ENCODE data around the gene CENPP. TPM values are rescaled to one million over a fixed set of nuclear protein-coding genes. Genes with fewer than 3 reads are reported as not detected.

The CENPP gene
- 1.7 and 2.2 TPM in 2 replicates for total RNA-seq

DNA sequence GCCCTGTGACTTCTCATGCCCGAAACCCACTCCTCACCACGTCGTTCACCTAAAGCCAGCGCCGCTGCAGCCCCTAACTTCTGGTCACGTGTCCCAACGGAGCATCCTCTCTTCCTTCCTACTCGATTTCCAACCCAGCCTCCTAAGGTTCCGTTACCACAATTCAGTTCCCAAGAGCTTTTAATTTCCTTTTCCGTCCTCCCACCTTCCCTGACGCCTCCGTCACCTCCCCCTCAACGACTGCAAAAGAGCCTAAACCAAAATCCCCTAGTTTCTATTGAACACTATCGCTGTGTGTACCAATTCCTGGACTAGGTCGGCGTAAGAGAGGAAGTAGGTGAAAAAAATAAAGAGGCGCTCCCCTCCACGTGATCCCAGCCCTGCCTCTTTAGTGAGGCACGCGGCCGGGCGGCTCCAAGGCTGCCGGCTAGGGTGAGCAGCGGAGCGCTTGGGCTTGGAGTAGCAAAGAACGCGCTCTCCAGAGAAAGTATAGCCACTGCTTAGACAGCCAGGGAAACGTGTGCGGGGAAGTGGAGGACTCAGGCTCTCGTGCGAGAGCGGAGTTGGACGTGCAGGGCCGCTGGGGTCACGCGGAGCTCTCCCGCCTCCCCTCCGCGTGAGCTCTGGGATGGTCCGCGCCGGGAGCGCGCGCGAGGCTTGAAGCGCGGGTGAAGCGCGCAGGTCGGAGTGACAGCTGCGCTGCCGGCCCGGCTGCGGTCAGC is at the start of gene CENPP, which contains the start of gene NOL8:
TSS of gene CENPP (plus strand) at position 685 of the 722 bp plus-strand sequence.
TSS of gene NOL8 (minus strand) at position 82 of the 722 bp plus-strand sequence. CDS start 1,189 bp downstream, outside the sequence.

DNA sequence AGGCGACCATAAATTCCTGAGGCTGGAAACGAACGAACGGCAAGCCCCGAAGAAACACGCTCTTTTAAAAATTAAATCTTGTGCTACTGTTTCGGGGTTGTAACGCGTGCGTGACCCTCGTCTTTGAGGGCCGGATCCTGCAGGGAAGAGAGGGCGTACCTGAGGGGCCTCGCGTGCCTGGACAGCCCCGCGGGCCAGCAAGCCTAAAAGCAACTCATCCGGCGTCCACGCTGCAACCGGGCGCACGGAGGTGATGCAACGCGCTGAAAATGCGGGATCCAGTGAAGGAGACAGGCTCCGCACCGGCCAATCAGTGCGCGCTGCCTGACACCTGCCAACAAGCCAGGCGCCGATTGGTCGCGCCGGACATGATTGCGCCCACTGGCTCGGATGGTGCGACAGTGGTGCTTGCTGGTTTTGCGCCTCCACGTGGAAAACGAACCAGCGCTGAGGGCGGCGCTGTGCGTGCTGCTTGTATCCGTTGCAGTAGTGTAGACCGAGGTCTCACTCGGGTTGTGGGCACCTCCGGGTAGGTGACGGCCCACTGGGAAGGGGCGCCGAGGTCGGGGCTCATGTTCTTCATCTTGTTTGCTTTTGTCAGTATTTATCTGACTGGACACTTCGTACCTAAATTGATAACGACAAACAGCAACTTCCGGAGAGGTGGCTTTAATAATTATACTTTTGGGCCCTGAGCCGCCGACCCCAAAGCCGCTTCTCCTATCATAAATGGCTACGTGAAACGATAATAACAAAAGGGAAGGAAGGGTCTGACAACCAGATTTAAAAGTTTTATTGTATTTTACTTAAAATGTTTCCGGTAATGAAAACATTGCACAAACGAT is 32.1 kb upstream of the CENPP start, which contains the start of gene IARS1:
TSS of gene IARS1 (minus strand) at position 246 of the 845 bp plus-strand sequence. CDS start 4,278 bp downstream, outside the sequence.

DNA sequence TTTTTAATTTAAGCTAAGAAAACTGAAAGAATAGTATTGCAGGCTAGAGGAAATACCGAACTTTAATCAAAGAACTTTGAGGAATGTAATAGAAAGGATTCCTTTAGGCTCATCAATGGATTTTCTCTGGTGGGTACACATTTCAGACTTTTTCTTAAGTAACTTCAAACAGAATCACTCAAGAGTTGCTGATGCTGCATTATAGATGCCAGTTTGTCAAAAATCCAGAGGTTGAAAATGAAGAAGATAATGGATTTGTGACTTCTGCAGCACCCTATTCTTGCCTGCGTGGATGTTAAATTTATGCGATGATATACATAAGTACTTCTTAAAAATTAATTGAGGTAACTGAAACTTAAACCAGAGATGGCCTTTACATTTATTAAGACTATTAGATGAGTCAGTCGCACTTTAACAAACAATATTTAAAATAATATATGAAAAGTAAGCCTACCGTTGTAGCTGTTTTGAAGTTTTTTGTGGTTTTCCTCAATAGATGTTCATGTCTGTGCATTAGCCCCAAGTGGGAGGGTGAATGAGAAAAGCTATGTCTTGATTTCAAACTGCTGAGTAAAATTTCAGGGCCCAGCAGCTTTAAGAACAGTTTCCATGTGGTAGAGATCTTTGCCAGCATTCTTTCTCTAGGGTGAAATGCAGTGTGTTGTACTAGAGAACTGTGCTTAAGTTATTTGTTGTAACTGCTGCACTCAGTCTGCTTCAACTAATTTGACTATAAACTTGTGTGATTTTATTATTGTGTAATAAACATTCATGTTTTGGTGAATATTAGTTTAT is 78.5 kb downstream of the CENPP start, which contains the start of gene OGN:
TSS of gene OGN (minus strand) at position 537 of the 795 bp plus-strand sequence. CDS start 1,171 bp downstream, outside the sequence.

DNA sequence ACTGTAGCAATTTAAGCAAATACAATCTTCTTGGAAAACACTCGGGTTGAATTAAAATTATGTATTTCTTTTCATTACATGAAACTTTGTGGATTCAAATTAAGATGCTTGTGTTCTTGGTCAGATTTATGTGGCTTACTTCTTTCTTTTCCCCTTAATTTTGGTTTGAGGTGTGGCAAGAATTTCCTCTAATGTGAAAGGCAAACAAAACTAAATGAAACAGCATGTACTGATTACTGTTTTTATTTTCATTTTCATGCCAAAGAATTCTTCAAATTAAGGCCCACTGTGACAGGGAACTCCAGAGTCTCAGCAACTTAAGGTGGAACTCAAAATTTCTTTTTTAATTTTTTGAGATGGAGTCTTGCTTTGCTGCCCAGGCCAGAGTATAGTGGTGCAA is 98.6 kb downstream of the CENPP start, which contains the start of gene OMD:
TSS of gene OMD (minus strand) at position 132 of the 400 bp plus-strand sequence. CDS start 6,913 bp downstream, outside the sequence.

DNA sequence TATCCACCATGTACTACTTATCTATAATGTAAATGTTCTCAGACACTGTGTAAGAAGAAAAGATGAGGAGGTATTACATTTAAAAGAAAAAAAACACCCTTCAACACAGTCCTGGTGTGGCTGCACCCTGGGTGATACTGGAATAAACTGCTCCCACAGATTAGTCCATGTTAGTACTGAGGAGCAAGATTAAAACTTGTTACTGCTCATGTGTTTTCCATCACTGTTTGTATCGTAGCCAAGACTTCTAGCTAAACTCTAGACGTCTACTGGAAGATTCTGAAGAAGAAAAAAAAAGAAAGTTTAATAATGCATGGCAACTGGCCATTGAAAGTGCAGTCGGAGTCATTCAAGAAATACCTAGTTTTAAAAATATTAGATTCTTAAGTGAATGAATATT is 156.6 kb downstream of the CENPP start, which contains the start of gene ASPN:
TSS of gene ASPN (minus strand) at position 178 of the 400 bp plus-strand sequence.

DNA sequence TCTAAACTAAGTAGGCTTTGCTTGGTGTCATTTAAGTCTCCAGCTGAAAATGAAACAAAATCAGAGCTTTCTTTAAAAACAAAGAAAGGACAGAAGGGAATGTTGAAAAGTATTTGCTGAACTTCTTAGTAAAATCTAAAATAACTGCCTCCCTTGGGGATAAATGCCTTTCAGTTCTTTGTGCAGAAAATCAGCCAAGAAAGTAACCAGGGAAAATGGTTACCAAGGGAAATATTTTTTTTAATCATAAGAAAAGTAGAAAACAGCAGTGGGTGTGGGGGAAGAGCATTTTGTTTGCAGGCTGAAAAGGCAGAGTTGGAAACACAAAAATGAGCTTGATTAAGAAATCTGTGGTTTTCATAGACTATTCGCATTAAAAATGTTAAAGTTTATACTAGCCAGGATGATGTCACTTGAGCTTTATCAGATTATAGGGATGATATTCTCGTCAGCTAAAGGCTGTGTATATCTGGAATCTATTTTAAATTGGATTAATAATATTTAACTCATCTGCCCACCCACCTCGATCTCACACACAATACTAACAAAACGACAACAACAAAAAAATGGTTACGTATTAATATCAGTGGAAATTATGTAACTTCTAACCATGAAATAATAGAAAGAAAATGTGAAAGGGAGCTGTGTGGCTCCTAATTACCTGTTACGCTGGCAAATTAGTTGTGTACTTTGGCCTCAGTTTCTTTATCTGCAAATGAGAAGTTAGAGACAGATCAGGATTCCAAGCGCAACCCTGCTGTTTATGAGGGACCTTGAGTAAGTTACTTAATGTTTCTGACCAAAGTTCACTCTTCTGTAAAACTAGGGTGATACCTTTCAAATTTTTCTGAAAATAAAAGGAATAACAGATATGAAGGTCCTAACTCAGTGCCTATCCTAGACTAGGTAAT is 210.4 kb downstream of the CENPP start, which contains the start of gene ECM2:
TSS of gene ECM2 (minus strand) at position 51 of the 911 bp plus-strand sequence. CDS start 13,124 bp downstream, outside the sequence.

Other genes starting within 250 kb of the CENPP start
- gene SPTLC1, start 210.5 kb upstream of the CENPP start, total RNA-seq = 140 and 146 TPM in 2 replicates
- gene IARS1, start 32.3 kb upstream of the CENPP start, total RNA-seq = 313 and 639 TPM in 2 replicates
- gene NOL8, start 603 bp upstream of the CENPP start, total RNA-seq = 23.2 and 50.8 TPM in 2 replicates
- not detected in 2 replicates for gene OGN, start 78.6 kb downstream of the CENPP start, total RNA-seq
- not detected in 2 replicates for gene OMD, start 98.5 kb downstream of the CENPP start, total RNA-seq
- gene ASPN, start 156.6 kb downstream of the CENPP start, total RNA-seq = under 0.01 TPM in 1 of 2 replicates, not detected in the other
- gene ECM2, start 210.0 kb downstream of the CENPP start, total RNA-seq = 1.7 and 11.0 TPM in 2 replicates